Skeletal muscle tissue (tissue), 1 donor: ENCODE data around the gene SKA1. TPM values are rescaled to one million over a fixed set of nuclear protein-coding genes. Genes with fewer than 3 reads are reported as not detected.

Experiments used
- total RNA-seq: library from RNA; depleted of rRNA; stranded (reverse); fragments of >200 nt; gene quantifications from one replicate; pipeline ENCODE4 v1.2.3, GENCODE V29; 2014

SKA1 gene
- total RNA-seq, 1 donor from 2014 or later, result 2.6 TPM

Other genes with a start within 250 kb of the SKA1 start
- gene MYO5B, start 179.9 kb upstream of the SKA1 start, total RNA-seq, result 0.52 TPM
- gene CFAP53, start 108.6 kb upstream of the SKA1 start, total RNA-seq, result not detected
- 29.2 TPM for gene MBD1, start 93.5 kb upstream of the SKA1 start, total RNA-seq
- 13.6 TPM for gene CXXC1, start 87.4 kb upstream of the SKA1 start, total RNA-seq
- gene MAPK4, start 185.0 kb downstream of the SKA1 start, total RNA-seq, result 5.7 TPM